NT2/D1 (cell line): ENCODE results near the gene SIKE1.

Source experiments
- SUZ12 ChIP-seq: IDR thresholded peaks from 2 replicates; pipeline ENCODE4 v1.6.1; 2011; ENCODE audit not compliant: insufficient read length, insufficient read depth; ENCODE audit errors: extremely low read depth
- YY1 ChIP-seq: IDR thresholded peaks from 2 replicates; pipeline ENCODE4 v1.6.1; 2011; ENCODE audit not compliant: insufficient read length, insufficient read depth

GRCh38 chr1:114723915-114724314, 56.6 kb downstream of the SIKE1 start:
- no peak for TF ChIP-seq YY1
- no peak for TF ChIP-seq SUZ12
